ENCODE results near the gene MARCHF9. TPM values are rescaled to one million over a fixed set of nuclear protein-coding genes. Genes with fewer than 3 reads are reported as not detected.

MARCHF9 gene
- total RNA-seq, 1 experiment from 2014 or later = 21.8 TPM

- Histone ChIP-seq H2AFZ (ENCODE audit: low read depth, low read length, poor library complexity, severe bottlenecking) (no peak overlapping the region), H3K9ac (ENCODE audit: low read length) (no peak overlapping the region), H3K27me3 (ENCODE audit: insufficient read depth, low read length) (no peaks in the 10 kb centered on the region), H3K36me3 (ENCODE audit: control insufficient read depth in 1 of 2, insufficient read depth in 2 of 2, low read length in 2 of 2) (peaks cover 0 to 7% of the 10 kb centered on the region in 2 experiments; a peak in 2 of 4 replicates), H3K4me3 (replicated peaks in 1 of 2; ENCODE audit: low read depth in 1 of 2, low read length in 2 of 2) (no peak overlapping the region), H4K20me1 (ENCODE audit: insufficient read depth) (no peaks in the 10 kb centered on the region), H3K4me1 (ENCODE audit: control insufficient read depth in 1 of 2, insufficient read depth in 2 of 2, low read length in 2 of 2) (peaks cover 6 to 28% of the 10 kb centered on the region in 2 experiments; a peak in 3 of 4 replicates), H3K9me2 (ENCODE audit: insufficient read depth) (no peaks in the 10 kb centered on the region), H3K27ac (ENCODE audit: low read depth, low read length) (no peak overlapping the region), H3K4me2 (ENCODE audit: low read length) (no peak overlapping the region), H3K9me3 (ENCODE audit: control insufficient read depth in 1 of 2, insufficient read depth in 1 of 2, low read depth in 1 of 2, low read length in 2 of 2) (no peaks in the 10 kb centered on the region), H3K79me2 (ENCODE audit: insufficient read depth, low read length) (no peaks in the 10 kb centered on the region)
- intact Hi-C loops (cut with micrococcal nuclease) = no loop called here
- no peak for ATAC-seq
- CTCF ChIA-PET = no interaction called here
- BruUV-seq (replicated peaks) = no TSS peak
- DNase-seq (ENCODE audit: low read depth, low spot score) = no peak
- POLR2A ChIA-PET = no interaction called here
- RAD21 ChIA-PET (ENCODE audit: low non-redundant PET in 1 of 2, low total read pairs in 2 of 2, uncharacterized antibody in 2 of 2, unreplicated experiment in 2 of 2) = no interaction called here
- no peak for TF ChIP-seq SP1 (IDR thresholded peaks at IDR 0.05; ENCODE audit: low read depth)
- TF ChIP-seq RAD21 (IDR thresholded peaks at IDR 0.05; ENCODE audit: low read depth) = no peak
- TF ChIP-seq, protein P1, sequence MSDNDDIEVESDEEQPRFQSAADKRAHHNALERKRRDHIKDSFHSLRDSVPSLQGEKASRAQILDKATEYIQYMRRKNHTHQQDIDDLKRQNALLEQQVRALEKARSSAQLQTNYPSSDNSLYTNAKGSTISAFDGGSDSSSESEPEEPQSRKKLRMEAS (IDR thresholded peaks at IDR 0.05) = no peak
- TF ChIP-seq EGR1 (IDR thresholded peaks at IDR 0.05; ENCODE audit: low read depth) = no peak
- TF ChIP-seq REST (IDR thresholded peaks at IDR 0.05; ENCODE audit: low read depth) = no peak
- no peak for TF ChIP-seq JUND (IDR thresholded peaks at IDR 0.05)
- no peak for TF ChIP-seq ELF1 (IDR thresholded peaks at IDR 0.05; ENCODE audit: borderline replicate concordance, low read depth)
- no peak for TF ChIP-seq TCF7L2 (IDR thresholded peaks at IDR 0.05; ENCODE audit: borderline replicate concordance, extremely low read depth, insufficient read depth, insufficient read length)
- TF ChIP-seq EZH2 (IDR thresholded peaks at IDR 0.05) = no peak
- TF ChIP-seq, protein P2, sequence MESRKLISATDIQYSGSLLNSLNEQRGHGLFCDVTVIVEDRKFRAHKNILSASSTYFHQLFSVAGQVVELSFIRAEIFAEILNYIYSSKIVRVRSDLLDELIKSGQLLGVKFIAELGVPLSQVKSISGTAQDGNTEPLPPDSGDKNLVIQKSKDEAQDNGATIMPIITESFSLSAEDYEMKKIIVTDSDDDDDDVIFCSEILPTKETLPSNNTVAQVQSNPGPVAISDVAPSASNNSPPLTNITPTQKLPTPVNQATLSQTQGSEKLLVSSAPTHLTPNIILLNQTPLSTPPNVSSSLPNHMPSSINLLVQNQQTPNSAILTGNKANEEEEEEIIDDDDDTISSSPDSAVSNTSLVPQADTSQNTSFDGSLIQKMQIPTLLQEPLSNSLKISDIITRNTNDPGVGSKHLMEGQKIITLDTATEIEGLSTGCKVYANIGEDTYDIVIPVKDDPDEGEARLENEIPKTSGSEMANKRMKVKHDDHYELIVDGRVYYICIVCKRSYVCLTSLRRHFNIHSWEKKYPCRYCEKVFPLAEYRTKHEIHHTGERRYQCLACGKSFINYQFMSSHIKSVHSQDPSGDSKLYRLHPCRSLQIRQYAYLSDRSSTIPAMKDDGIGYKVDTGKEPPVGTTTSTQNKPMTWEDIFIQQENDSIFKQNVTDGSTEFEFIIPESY (IDR thresholded peaks at IDR 0.05; ENCODE audit: extremely low read depth, insufficient replicate concordance, low read length) = no peak
- TF ChIP-seq CBX3 (IDR thresholded peaks at IDR 0.05; ENCODE audit: low read depth) = no peak
These were observed 5.6 kb downstream of the MARCHF9 start for GRCh38 chr12:57760347-57760982.

All from HCT116 (cell line).